ENCODE data around the gene RUFY4.

RUFY4 gene

GRCh38 chr2:218047536-218048225 is 21.4 kb upstream of the RUFY4 start:
- DNase-seq (ENCODE audit: extremely low read depth, low read depth): no peak
- TF ChIP-seq CTCF (IDR thresholded peaks at IDR 0.05; ENCODE audit: low read depth, low read length): no peak

GRCh38 chr2:218051903-218052302 is 17.1 kb upstream of the RUFY4 start:
- no peak for DNase-seq (ENCODE audit: extremely low read depth, low read depth)
- TF ChIP-seq CTCF (IDR thresholded peaks at IDR 0.05; ENCODE audit: low read depth, low read length): no peak

- DNase-seq (ENCODE audit: extremely low read depth, low read depth): no peak
- TF ChIP-seq CTCF (IDR thresholded peaks at IDR 0.05; ENCODE audit: low read depth, low read length): no peak
These were observed 9.8 kb upstream of the RUFY4 start for GRCh38 chr2:218059289-218059688.

- TF ChIP-seq CTCF (IDR thresholded peaks at IDR 0.05; ENCODE audit: low read depth, low read length): no peak
- DNase-seq (ENCODE audit: extremely low read depth, low read depth): no peak
These were observed 8.9 kb upstream of the RUFY4 start for GRCh38 chr2:218060118-218060517.

GRCh38 chr2:218060950-218061660 is 7.9 kb upstream of the RUFY4 start:
- no peak for DNase-seq (ENCODE audit: extremely low read depth, low read depth)
- TF ChIP-seq CTCF (IDR thresholded peaks at IDR 0.05; ENCODE audit: low read depth, low read length): no peak

- no peak for TF ChIP-seq CTCF (IDR thresholded peaks at IDR 0.05; ENCODE audit: low read depth, low read length)
- no peak for DNase-seq (ENCODE audit: extremely low read depth, low read depth)
These were observed 5.6 kb upstream of the RUFY4 start for GRCh38 chr2:218063486-218063885.

GRCh38 chr2:218063896-218064295 is 5.2 kb upstream of the RUFY4 start:
- TF ChIP-seq CTCF (IDR thresholded peaks at IDR 0.05; ENCODE audit: low read depth, low read length): no peak
- DNase-seq (ENCODE audit: extremely low read depth, low read depth): no peak
